Breast epithelium (tissue), 4 donors: ENCODE data around the gene FAM110A. TPM values are rescaled to one million over a fixed set of nuclear protein-coding genes. Genes with fewer than 3 reads are reported as not detected.
A peak's percentile ranks its signal among the peaks of the same experiment; 100 is the strongest.

Experiments
- DNase-seq, 2 donors: peaks; one replicate each; pipeline ENCODE4 v3.0.0-alpha.2; 2019; ENCODE audit warnings: low spot score in 2 of 2
- H3K27ac ChIP-seq, 2 donors: fragments of 200-600 bp; sonication (generic) in 1 of 2; one replicate each; pipeline ENCODE4 v1.5.1; 2016 to 2019; ENCODE audit warnings: mild to moderate bottlenecking in 1 of 2
- H3K27me3 ChIP-seq, 2 donors: fragments of 200-600 bp; sonication (generic) in 1 of 2; one replicate each; pipeline versions ENCODE4 v1.5.1 to v1.6.0; 2017 to 2019; ENCODE audit warnings: control low read depth in 1 of 2, mild to moderate bottlenecking in 1 of 2
- H3K36me3 ChIP-seq: fragments of 200-600 bp; one replicate; pipeline ENCODE4 v1.5.1; 2019
- H3K4me1 ChIP-seq, 2 donors: fragments of 200-600 bp; sonication (generic); one replicate each; pipeline ENCODE4 v1.5.1; 2016 to 2019; ENCODE audit warnings: control low read depth in 1 of 2
- H3K4me3 ChIP-seq, 3 donors: fragments of 200-600 bp; sonication (generic); 1 replicate in 2 of 3; 2 replicates in 1 of 3; pipeline ENCODE4 v1.5.1; 2016 to 2019; ENCODE audit warnings: mild to moderate bottlenecking in 3 of 3, moderate library complexity in 2 of 3
- H3K9me3 ChIP-seq, 2 donors: fragments of 200-600 bp; sonication (generic) in 1 of 2; one replicate each; pipeline ENCODE4 v1.5.1; 2016 to 2019; ENCODE audit warnings: control low read depth in 1 of 2
- CTCF ChIP-seq, 3 donors: fragments of 450-650 bp; IDR thresholded peaks; one replicate each; pipeline ENCODE4 v1.5.1; 2016 to 2017; ENCODE audit warnings: antibody characterized with exemption in 3 of 3, mild to moderate bottlenecking in 3 of 3, moderate library complexity in 3 of 3
- POLR2A ChIP-seq: fragments of 450-650 bp; IDR thresholded peaks from one replicate; pipeline ENCODE4 v1.6.1; 2016; ENCODE audit warnings: antibody characterized with exemption, mild to moderate bottlenecking, moderate library complexity
- POLR2AphosphoS5 ChIP-seq, 3 donors: sonication (generic); formaldehyde crosslinking; IDR thresholded peaks; one replicate each; pipeline ENCODE4 v1.6.1; 2017; ENCODE audit warnings: antibody characterized with exemption in 3 of 3
- intact Hi-C: fragments of 100-400 bp; cut with DNase I; formaldehyde crosslinking; loops from one replicate; pipeline ENCODE4 v1.15.1; 2023; ENCODE audit warnings: low total_unique reads
- total RNA-seq, 3 donors: library from RNA; depleted of rRNA; stranded (reverse); fragments of >200 nt; gene quantifications; one replicate each; pipeline ENCODE4 v1.1.0, GENCODE V29; 2016

Gene FAM110A
- total RNA-seq, 3 donors from 2014 or later: 4.0 to 18.9 (median 8.2) TPM

DNA sequence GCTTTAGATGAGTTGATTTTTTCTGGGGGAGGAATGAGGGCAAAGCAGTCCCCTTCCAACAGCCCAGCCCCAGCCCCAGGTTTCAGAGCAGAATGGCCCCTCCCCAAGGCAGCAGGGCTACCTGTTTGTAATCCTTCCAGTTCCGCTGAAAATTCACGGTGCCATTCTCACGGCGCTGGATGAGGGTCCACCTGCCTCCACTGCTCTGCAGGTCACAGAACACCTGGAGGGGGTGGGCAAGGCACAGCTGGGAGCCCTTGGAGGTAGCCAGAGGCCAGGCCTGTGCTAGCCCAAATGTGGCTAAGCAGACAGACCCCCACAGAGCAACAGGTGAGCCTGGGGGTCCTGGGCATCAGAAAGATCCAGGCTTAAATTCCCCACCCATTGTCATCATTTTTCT lies 46.1 kb downstream of the FAM110A start:
- no peaks in the 10 kb centered on the region for H3K9me3 ChIP-seq
- no peak overlapping the region for H3K27ac ChIP-seq
- peaks cover 0 to 12% of the 10 kb centered on the region in 2 donors for H3K27me3 ChIP-seq
- no peak for DNase-seq
- H3K36me3 ChIP-seq: no peaks in the 10 kb centered on the region
- no peak overlapping the region for H3K4me3 ChIP-seq
- TF ChIP-seq POLR2A: no peak
- no peak for TF ChIP-seq POLR2AphosphoS5 (IDR thresholded peaks at IDR 0.05)
- no peak for TF ChIP-seq CTCF (IDR thresholded peaks at IDR 0.05)
- intact Hi-C loops: no loop called here
- H3K4me1 ChIP-seq: no peaks in the 10 kb centered on the region

DNA sequence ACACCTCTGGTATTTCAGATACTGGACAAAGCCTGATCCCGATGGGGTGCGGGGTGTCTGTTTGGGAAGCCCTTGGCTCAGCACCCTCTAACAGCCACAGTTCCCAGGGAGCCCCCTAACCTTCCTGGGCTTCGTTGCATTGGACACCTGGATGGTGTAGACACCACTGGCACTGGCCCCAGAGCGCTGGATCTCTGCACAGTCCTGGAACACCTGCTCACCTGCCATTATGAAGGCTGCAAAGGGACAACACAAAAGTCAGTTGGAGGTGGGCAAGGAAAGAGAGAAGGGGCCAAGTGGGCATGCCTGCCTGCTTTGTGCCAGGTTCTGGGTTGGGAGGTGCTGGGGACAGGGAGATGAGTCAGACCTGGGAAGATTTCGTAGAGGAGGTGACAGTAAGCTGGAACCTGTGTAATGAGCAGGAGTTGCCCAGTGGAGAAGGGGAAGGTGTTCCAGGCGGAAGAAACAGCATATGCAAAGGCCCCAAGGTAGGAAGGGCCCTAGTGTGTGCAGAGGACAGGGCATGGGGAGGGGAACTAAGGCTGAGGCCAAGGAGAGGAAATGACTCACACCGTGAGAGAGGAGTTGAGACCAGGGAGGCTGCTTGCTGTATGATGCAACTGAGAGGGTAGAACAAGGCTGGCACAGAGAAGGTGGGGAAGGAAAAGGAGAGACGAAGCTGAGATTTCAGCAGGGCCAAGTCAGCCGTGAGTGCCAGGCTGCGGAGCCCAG lies 47.7 kb downstream of the FAM110A start:
- DNase-seq: no peak
- TF ChIP-seq POLR2AphosphoS5 (IDR thresholded peaks at IDR 0.05) (no peak), POLR2A (no peak), CTCF (IDR thresholded peaks at IDR 0.05) (no peak)
- no peaks in the 10 kb centered on the region for H3K9me3 ChIP-seq
- H3K4me3 ChIP-seq: no peak overlapping the region
- H3K36me3 ChIP-seq: no peaks in the 10 kb centered on the region
- H3K27me3 ChIP-seq: peaks cover 0 to 14% of the 10 kb centered on the region in 2 donors
- intact Hi-C loops: no loop called here
- H3K27ac ChIP-seq: no peak overlapping the region
- H3K4me1 ChIP-seq: no peaks in the 10 kb centered on the region

DNA sequence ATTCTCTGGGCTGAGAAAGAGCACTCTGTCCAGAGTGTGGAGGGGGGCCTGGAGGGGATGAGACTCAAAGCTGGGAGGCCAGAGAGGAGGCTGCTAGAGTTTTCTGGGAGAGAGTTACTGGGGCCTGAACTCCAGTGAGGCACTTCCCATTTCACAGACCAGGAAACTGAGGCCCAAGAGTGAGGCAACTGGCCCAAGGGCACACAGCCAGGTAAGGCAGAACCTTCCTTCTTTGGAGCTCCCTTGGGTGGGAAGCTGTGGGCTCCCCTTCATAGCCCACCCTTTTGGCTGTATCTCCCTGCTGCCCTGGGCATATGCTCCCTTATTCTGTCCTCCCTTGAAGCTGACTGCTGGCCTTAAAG lies 48.2 kb downstream of the FAM110A start:
- no peak for DNase-seq
- intact Hi-C loops: no loop called here
- TF ChIP-seq POLR2AphosphoS5 (IDR thresholded peaks at IDR 0.05) (no peak), POLR2A (no peak), CTCF (IDR thresholded peaks at IDR 0.05) (no peak)

DNA sequence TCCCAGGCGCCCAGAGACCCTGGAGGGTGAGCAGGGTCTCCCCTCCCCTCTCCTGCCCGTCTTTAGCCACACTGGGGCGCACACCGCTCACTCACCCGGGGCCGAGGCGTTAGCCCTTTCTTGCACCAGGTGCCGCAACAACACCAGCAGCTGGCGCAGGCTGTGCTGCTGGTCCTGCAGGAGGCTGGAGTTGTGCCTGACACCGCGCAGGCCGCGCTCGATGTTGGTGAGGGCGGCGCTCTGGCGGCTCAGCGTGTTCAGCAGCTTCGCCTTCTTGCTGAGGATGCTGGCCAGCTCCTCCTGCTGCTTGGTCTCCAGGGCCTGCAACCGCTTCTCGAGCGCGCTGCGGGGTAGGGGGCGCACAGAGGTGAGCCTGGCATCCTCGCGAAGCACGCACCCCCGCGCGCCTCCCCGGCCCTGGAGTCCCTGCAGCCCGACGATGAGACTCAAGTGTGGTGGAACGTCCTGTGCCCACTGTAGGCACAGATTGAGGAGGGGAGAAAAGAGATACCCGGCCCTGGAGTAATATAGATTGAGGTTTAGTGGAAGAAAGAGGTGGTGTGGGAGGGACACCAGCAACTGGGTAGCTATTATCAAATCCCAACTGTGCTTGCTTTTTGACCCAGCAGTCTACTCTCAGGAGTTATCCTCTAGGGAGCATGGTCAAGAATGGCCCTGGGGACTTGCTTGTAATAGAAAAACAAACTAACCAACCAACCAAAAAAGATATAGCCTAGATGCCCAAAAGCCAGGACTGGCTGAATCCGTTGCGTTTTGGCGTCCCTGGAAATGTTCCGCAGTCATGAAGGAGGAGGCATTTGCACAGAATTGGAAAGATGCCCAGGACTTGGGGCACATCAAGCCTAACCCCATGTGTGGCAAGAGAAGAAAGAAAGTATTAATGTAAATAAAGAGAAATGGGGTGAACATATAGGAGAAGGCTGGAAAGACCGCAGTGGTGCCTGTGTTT lies 51.8 kb downstream of the FAM110A start:
- no peak for TF ChIP-seq CTCF (IDR thresholded peaks at IDR 0.05)
- TF ChIP-seq POLR2A: no peak
- TF ChIP-seq POLR2AphosphoS5 (IDR thresholded peaks at IDR 0.05): no peak
- no peak overlapping the region for H3K27ac ChIP-seq
- H3K4me3 ChIP-seq: peak overlapping the region in 1 of 3 donors; percentile 19
- H3K27me3 ChIP-seq: peaks cover 0 to 14% of the 10 kb centered on the region in 2 donors
- no peak for DNase-seq
- intact Hi-C loops: no loop called here
- no peaks in the 10 kb centered on the region for H3K4me1 ChIP-seq
- no peaks in the 10 kb centered on the region for H3K36me3 ChIP-seq
- H3K9me3 ChIP-seq: no peaks in the 10 kb centered on the region

More for the DNA sequence above, 48.2 kb downstream of the FAM110A start:
- H3K4me1 ChIP-seq: no peaks in the 10 kb centered on the region
- no peaks in the 10 kb centered on the region for H3K36me3 ChIP-seq
- no peaks in the 10 kb centered on the region for H3K9me3 ChIP-seq
- no peak overlapping the region for H3K27ac ChIP-seq
- H3K4me3 ChIP-seq: no peak overlapping the region
- H3K27me3 ChIP-seq: peaks cover 0 to 14% of the 10 kb centered on the region in 2 donors

GRCh38 chr20:887137-887536 lies 53.6 kb downstream of the FAM110A start:
- Histone ChIP-seq H3K4me1 (no peaks in the 10 kb centered on the region), H3K4me3 (no peak overlapping the region), H3K27me3 (peaks cover 0 to 14% of the 10 kb centered on the region in 2 donors), H3K27ac (no peak overlapping the region), H3K36me3 (no peaks in the 10 kb centered on the region), H3K9me3 (no peaks in the 10 kb centered on the region)
- DNase-seq: no peak
- intact Hi-C loops: no loop called here
- TF ChIP-seq CTCF (IDR thresholded peaks at IDR 0.05): no peak
- no peak for TF ChIP-seq POLR2AphosphoS5 (IDR thresholded peaks at IDR 0.05)
- TF ChIP-seq POLR2A: no peak
